HG02763 (cell line): ENCODE measurements around the gene CYP27C1.
"Not testable (repeated sequence)": the region's sequence is repeated elsewhere in the genome, so short reads cannot be mapped to it uniquely, and the experiment has no call there.

Source experiments
- ATAC-seq: cut with Tn5 transposase; IDR thresholded peaks from one replicate; pipeline ENCODE4 v1.9.1; 2021; ENCODE audit warnings: mild to moderate bottlenecking, moderate library complexity; ENCODE audit not compliant: unreplicated experiment

The CYP27C1 gene

GRCh38 chr2:127220102-127220767 is at the start of gene CYP27C1:
Gene CYP27C1, minus strand, starts transcription at chr2:127220299. Its CDS starts 29 bp downstream, at chr2:127220270.
- no peak for ATAC-seq

- no peak for ATAC-seq
Observed at GRCh38 chr2:127261804-127262406, 41.8 kb upstream of the CYP27C1 start.

GRCh38 chr2:127259355-127259754 is 39.3 kb upstream of the CYP27C1 start:
- no peak for ATAC-seq

GRCh38 chr2:127256866-127257265 is 36.8 kb upstream of the CYP27C1 start:
- ATAC-seq: no peak

GRCh38 chr2:127256381-127256780 is 36.3 kb upstream of the CYP27C1 start:
- no peak for ATAC-seq

GRCh38 chr2:127255721-127256120 is 35.6 kb upstream of the CYP27C1 start:
- ATAC-seq: no peak

GRCh38 chr2:127255146-127255545 is 35.0 kb upstream of the CYP27C1 start:
- no peak for ATAC-seq

- ATAC-seq: no peak
Observed at GRCh38 chr2:127254386-127254981, 34.4 kb upstream of the CYP27C1 start.

- ATAC-seq: not testable (repeated sequence)
Observed at GRCh38 chr2:127241184-127241583, 21.1 kb upstream of the CYP27C1 start.

- no peak for ATAC-seq
Observed at GRCh38 chr2:127239395-127239794, 19.3 kb upstream of the CYP27C1 start.

GRCh38 chr2:127237768-127238167 is 17.7 kb upstream of the CYP27C1 start:
- ATAC-seq: not testable (repeated sequence)

GRCh38 chr2:127235082-127235702 is 15.1 kb upstream of the CYP27C1 start:
- no peak for ATAC-seq

GRCh38 chr2:127233710-127234109 is 13.6 kb upstream of the CYP27C1 start:
- ATAC-seq: no peak

GRCh38 chr2:127231130-127231865 is 11.2 kb upstream of the CYP27C1 start:
- no peak for ATAC-seq

GRCh38 chr2:127229555-127229954 is 9.5 kb upstream of the CYP27C1 start:
- ATAC-seq: no peak

- no peak for ATAC-seq
Observed at GRCh38 chr2:127228102-127228501, 8.0 kb upstream of the CYP27C1 start.

- not testable (repeated sequence) for ATAC-seq
Observed at GRCh38 chr2:127227264-127227660, 7.2 kb upstream of the CYP27C1 start.

- peak; percentile 85 for ATAC-seq
Observed at GRCh38 chr2:127226520-127227263, 6.6 kb upstream of the CYP27C1 start.

- ATAC-seq: no peak
Observed at GRCh38 chr2:127226132-127226519, 6.0 kb upstream of the CYP27C1 start.

- no peak for ATAC-seq
Observed at GRCh38 chr2:127225186-127225960, 5.3 kb upstream of the CYP27C1 start.
